Endothelial cell of umbilical vein (primary cell): ENCODE data around the gene XIRP2.
"Not testable (repeated sequence)": the region's sequence is repeated elsewhere in the genome, so short reads cannot be mapped to it uniquely, and the experiment has no call there.

Source experiments
- EZH2 ChIP-seq: IDR thresholded peaks from 2 replicates; pipeline ENCODE4 v1.6.1; 2012; ENCODE audit warnings: borderline replicate concordance, low read depth, mild to moderate bottlenecking, moderate library complexity, low read length, inconsistent platforms; ENCODE audit not compliant: severe bottlenecking
- MYC ChIP-seq: IDR thresholded peaks from one replicate; pipeline ENCODE4 v1.6.1; 2011; ENCODE audit warnings: mild to moderate bottlenecking, low read depth, low read length
- POLR2A ChIP-seq: IDR thresholded peaks from 2 replicates; pipeline ENCODE4 v1.6.1; 2012; ENCODE audit warnings: low read depth, mild to moderate bottlenecking, control low read depth, low read length
- POLR2AphosphoS5 ChIP-seq: IDR thresholded peaks from 2 replicates; pipeline ENCODE4 v1.6.1; 2012; ENCODE audit warnings: low read depth, mild to moderate bottlenecking, control low read depth, low read length, moderate library complexity; ENCODE audit not compliant: insufficient read depth
- TF ChIP-seq, protein P1 (sequence below), 2 donors: IDR thresholded peaks; 1 replicate in 1 of 2; 2 replicates in 1 of 2; pipeline ENCODE4 v1.5.1; 2011; ENCODE audit warnings: low read length in 2 of 2, mild to moderate bottlenecking in 2 of 2, moderate library complexity in 2 of 2, control low read depth in 1 of 2, inconsistent platforms in 1 of 2, low read depth in 1 of 2; ENCODE audit not compliant: insufficient read depth in 1 of 2; ENCODE audit errors: extremely low read depth in 1 of 2

DNA sequence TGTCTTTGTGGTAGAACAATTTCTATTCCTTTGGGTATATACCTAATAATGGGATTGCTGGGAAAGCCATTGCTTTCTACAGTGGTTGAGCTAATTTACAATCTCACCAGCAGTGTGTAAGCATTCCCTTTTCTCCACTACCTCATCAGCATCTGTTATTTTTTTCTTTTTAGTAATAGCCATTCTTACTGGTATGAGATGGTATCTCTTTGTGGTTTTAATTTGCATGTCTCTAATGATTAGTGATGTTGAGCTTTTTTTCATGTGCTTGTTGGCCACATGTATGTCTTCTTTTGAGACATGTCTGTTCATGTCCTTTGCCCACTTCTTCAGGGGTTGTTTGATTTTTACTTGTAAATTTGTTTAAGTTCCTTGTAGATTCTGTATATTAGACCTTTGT, 221.4 kb downstream of the XIRP2 start:
- not testable (repeated sequence) for TF ChIP-seq MYC, EZH2, POLR2A, POLR2AphosphoS5
- TF ChIP-seq, protein P1, sequence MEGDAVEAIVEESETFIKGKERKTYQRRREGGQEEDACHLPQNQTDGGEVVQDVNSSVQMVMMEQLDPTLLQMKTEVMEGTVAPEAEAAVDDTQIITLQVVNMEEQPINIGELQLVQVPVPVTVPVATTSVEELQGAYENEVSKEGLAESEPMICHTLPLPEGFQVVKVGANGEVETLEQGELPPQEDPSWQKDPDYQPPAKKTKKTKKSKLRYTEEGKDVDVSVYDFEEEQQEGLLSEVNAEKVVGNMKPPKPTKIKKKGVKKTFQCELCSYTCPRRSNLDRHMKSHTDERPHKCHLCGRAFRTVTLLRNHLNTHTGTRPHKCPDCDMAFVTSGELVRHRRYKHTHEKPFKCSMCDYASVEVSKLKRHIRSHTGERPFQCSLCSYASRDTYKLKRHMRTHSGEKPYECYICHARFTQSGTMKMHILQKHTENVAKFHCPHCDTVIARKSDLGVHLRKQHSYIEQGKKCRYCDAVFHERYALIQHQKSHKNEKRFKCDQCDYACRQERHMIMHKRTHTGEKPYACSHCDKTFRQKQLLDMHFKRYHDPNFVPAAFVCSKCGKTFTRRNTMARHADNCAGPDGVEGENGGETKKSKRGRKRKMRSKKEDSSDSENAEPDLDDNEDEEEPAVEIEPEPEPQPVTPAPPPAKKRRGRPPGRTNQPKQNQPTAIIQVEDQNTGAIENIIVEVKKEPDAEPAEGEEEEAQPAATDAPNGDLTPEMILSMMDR (IDR thresholded peaks at IDR 0.05; ENCODE audit: extremely low read depth in 1 of 2, insufficient read depth in 1 of 2, low read depth in 1 of 2, low read length in 2 of 2) = not testable (repeated sequence)
